ENCODE measurements around the gene SOAT1. TPM values are rescaled to one million over a fixed set of nuclear protein-coding genes. Genes with fewer than 3 reads are reported as not detected.

The SOAT1 gene
- total and polyA plus RNA-seq, 2 donors (not counting 1 experiment from before 2014, with no cell fraction given), result 3.1 to 25.1 TPM

DNA sequence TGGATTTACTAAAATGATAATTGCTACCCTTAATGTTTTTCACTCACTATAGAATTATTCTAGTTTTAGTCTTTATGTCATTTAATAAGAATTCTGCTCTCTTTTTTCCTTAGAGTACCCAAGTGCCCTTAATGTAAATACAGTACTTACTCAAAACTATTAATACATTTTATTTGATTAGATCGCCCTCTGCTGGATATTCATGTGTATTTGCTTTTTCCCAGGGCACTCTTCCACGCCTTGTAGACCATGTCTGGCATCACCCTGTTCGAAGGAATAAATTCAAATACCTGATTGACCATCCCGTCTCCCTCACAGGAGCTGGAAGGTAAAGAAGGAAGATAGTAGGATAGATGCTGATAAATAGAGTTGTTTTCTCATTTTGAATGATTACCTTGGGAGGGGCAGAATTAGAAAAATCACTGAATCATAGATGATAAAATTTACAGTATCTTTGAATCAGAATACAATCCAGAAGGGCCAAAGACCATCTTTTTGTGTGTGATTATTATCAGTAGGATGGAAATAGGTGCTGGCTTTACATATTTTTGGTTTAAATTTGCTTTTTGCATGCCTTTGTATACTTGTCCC lies 76.2 kb downstream of the SOAT1 start:
- DNase-seq (peak; percentile 79), ATAC-seq (ENCODE audit: low read depth) (no peak)
- H3K4me1 ChIP-seq (ENCODE audit: control insufficient read depth in 2 of 2, insufficient read depth in 2 of 2, low read length in 2 of 2), result peaks cover 4 to 10% of the 10 kb centered on the region in 2 donors
- Mint-ChIP-seq H3K27me3 (no peaks in the 10 kb centered on the region), H3K9me3 (ENCODE audit: insufficient read depth) (no peaks in the 10 kb centered on the region), H3K4me1 (peaks cover 7% of the 10 kb centered on the region), H3K4me3 (no peak overlapping the region), H3K27ac (no peak overlapping the region)
- no CpG with 5 or more reads among the region's 4 CpGs for WGBS (ENCODE audit: insufficient coverage)
- no peak overlapping the region for H2AFZ ChIP-seq (ENCODE audit: insufficient read depth, low read depth, low read length, poor library complexity, severe bottlenecking)
- no peaks in the 10 kb centered on the region for H3K79me2 ChIP-seq (ENCODE audit: control insufficient read depth, insufficient read depth, low read length)
- no peaks in the 10 kb centered on the region for H3K36me3 ChIP-seq (replicated peaks in 1 of 2; ENCODE audit: control extremely low read depth in 1 of 2, control insufficient read depth in 1 of 2, extremely low read depth in 1 of 2, insufficient read depth in 2 of 2, low read length in 1 of 2)
- no peak overlapping the region for H3K9ac ChIP-seq (ENCODE audit: low read length)
- no peak overlapping the region for H3K4me2 ChIP-seq (replicated peaks; ENCODE audit: low read depth, low read length, poor library complexity, severe bottlenecking)
- CTCF ChIA-PET, result interaction anchor here (0.6 to 9.4 kb wide), 18 partner anchors 12 to 1070 kb away, joined by 3 to 183 read pairs (median 4); partner anchors contain the start of genes SOAT1 and TOR3A
- intact Hi-C loops (cut with micrococcal nuclease), result loop anchor here (1.0 to 10.0 kb wide), 7 partner anchors 249 to 1060 kb away; partner anchors contain the start of genes RALGPS2 and TOR1AIP1
- TF ChIP-seq, protein P1, sequence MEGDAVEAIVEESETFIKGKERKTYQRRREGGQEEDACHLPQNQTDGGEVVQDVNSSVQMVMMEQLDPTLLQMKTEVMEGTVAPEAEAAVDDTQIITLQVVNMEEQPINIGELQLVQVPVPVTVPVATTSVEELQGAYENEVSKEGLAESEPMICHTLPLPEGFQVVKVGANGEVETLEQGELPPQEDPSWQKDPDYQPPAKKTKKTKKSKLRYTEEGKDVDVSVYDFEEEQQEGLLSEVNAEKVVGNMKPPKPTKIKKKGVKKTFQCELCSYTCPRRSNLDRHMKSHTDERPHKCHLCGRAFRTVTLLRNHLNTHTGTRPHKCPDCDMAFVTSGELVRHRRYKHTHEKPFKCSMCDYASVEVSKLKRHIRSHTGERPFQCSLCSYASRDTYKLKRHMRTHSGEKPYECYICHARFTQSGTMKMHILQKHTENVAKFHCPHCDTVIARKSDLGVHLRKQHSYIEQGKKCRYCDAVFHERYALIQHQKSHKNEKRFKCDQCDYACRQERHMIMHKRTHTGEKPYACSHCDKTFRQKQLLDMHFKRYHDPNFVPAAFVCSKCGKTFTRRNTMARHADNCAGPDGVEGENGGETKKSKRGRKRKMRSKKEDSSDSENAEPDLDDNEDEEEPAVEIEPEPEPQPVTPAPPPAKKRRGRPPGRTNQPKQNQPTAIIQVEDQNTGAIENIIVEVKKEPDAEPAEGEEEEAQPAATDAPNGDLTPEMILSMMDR (IDR thresholded peaks at IDR 0.05), result peak; percentile 87
- TF ChIP-seq EZH2 (IDR thresholded peaks at IDR 0.05; ENCODE audit: borderline replicate concordance, insufficient read depth, low read depth, low read length, poor library complexity, severe bottlenecking), result no peak
- POLR2A ChIA-PET, result no interaction called here
- no peak overlapping the region for H3K27ac ChIP-seq (ENCODE audit: low read length in 2 of 2)
- H3K9me3 ChIP-seq (ENCODE audit: control extremely low read depth in 1 of 3, control insufficient read depth in 2 of 3, insufficient read depth in 1 of 3, low read length in 2 of 3), result no peaks in the 10 kb centered on the region
- H3K4me3 ChIP-seq (ENCODE audit: control extremely low read depth in 1 of 5, extremely low read depth in 1 of 5, insufficient read depth in 1 of 5, low read depth in 2 of 5, low read length in 4 of 5), result no peak overlapping the region
- H3K27me3 ChIP-seq (replicated peaks in 1 of 4; ENCODE audit: control extremely low read depth in 1 of 4, control insufficient read depth in 3 of 4, insufficient read depth in 4 of 4, low read length in 3 of 4), result no peaks in the 10 kb centered on the region
- no peaks in the 10 kb centered on the region for H4K20me1 ChIP-seq (ENCODE audit: control insufficient read depth, insufficient read depth, low read length, poor library complexity, severe bottlenecking)

DNA sequence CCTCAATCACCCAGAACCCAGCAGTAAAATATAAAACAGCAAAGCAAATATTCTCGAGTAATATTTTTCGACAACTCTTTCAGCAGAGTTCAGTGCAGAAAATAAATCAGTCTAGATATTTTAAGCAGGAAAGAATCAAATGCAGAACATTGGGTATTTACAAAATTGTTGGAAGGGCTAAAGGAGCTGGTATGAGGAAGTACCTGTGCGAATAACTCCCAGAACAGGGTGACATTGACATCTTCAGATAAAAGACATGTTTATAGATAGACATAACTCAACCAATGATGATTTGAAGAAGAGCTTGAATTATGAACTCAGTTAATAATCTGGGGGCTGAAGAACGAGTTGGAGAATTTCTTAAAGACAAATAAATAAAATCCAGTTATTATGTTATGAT lies 78.6 kb downstream of the SOAT1 start:
- no peaks in the 10 kb centered on the region for H3K9me3 Mint-ChIP-seq (ENCODE audit: insufficient read depth)
- ATAC-seq (ENCODE audit: low read depth) (no peak), DNase-seq (no peak)
- Histone ChIP-seq H3K79me2 (ENCODE audit: control insufficient read depth, insufficient read depth, low read length) (no peaks in the 10 kb centered on the region), H2AFZ (ENCODE audit: insufficient read depth, low read depth, low read length, poor library complexity, severe bottlenecking) (no peak overlapping the region), H3K36me3 (replicated peaks in 1 of 2; ENCODE audit: control extremely low read depth in 1 of 2, control insufficient read depth in 1 of 2, extremely low read depth in 1 of 2, insufficient read depth in 2 of 2, low read length in 1 of 2) (no peaks in the 10 kb centered on the region), H3K9me3 (ENCODE audit: control extremely low read depth in 1 of 3, control insufficient read depth in 2 of 3, insufficient read depth in 1 of 3, low read length in 2 of 3) (no peaks in the 10 kb centered on the region), H3K4me1 (ENCODE audit: control insufficient read depth in 2 of 2, insufficient read depth in 2 of 2, low read length in 2 of 2) (no peaks in the 10 kb centered on the region), H3K4me3 (ENCODE audit: control extremely low read depth in 1 of 5, extremely low read depth in 1 of 5, insufficient read depth in 1 of 5, low read depth in 2 of 5, low read length in 4 of 5) (no peak overlapping the region), H3K9ac (ENCODE audit: low read length) (no peak overlapping the region), H3K27ac (ENCODE audit: low read length in 2 of 2) (no peak overlapping the region), H3K4me2 (replicated peaks; ENCODE audit: low read depth, low read length, poor library complexity, severe bottlenecking) (no peak overlapping the region), H3K27me3 (replicated peaks in 1 of 4; ENCODE audit: control extremely low read depth in 1 of 4, control insufficient read depth in 3 of 4, insufficient read depth in 4 of 4, low read length in 3 of 4) (no peaks in the 10 kb centered on the region), H4K20me1 (ENCODE audit: control insufficient read depth, insufficient read depth, low read length, poor library complexity, severe bottlenecking) (no peaks in the 10 kb centered on the region)
- H3K4me3 Mint-ChIP-seq, result no peak overlapping the region
- H3K27ac Mint-ChIP-seq, result no peak overlapping the region
- ChIA-PET CTCF (interaction anchor here (1.0 to 9.4 kb wide), 4 partner anchors 10 to 292 kb away, joined by 4 to 183 read pairs (median 39); partner anchors contain the start of gene TOR3A), POLR2A (no interaction called here)
- no peaks in the 10 kb centered on the region for H3K4me1 Mint-ChIP-seq
- no peaks in the 10 kb centered on the region for H3K27me3 Mint-ChIP-seq
- WGBS (ENCODE audit: insufficient coverage), result no CpG with 5 or more reads among the region's 4 CpGs
- intact Hi-C loops (cut with micrococcal nuclease), result no loop called here
- no peak for TF ChIP-seq EZH2 (IDR thresholded peaks at IDR 0.05; ENCODE audit: borderline replicate concordance, insufficient read depth, low read depth, low read length, poor library complexity, severe bottlenecking)
- TF ChIP-seq, protein P1 (IDR thresholded peaks at IDR 0.05), result no peak

All from B cell (primary cell).